HEK293 (cell line): Measurements from ENCODE around the gene PCSK5.

Experiments
- ATF2 ChIP-seq: fragments of 450-650 bp; formaldehyde crosslinking; IDR thresholded peaks from 2 replicates; pipeline ENCODE4 v1.5.1; 2016; ENCODE audit warnings: missing biosample characterization, missing genetic modification characterization, low read depth
- SP2 ChIP-seq: fragments of 450-650 bp; formaldehyde crosslinking; IDR thresholded peaks from 2 replicates; pipeline ENCODE4 v1.5.1; 2016; ENCODE audit warnings: missing biosample characterization, missing genetic modification characterization
- TCF7L2 ChIP-seq: IDR thresholded peaks from 2 replicates; pipeline ENCODE4 v1.6.1; 2011; ENCODE audit warnings: low read depth, mild to moderate bottlenecking, inconsistent platforms, low read length, moderate library complexity, borderline replicate concordance
- ZBTB48 ChIP-seq: fragments of 450-650 bp; formaldehyde crosslinking; IDR thresholded peaks from 2 replicates; pipeline ENCODE4 v1.5.1; 2016; ENCODE audit warnings: missing biosample characterization, missing genetic modification characterization
- ZFP37 ChIP-seq: fragments of 450-650 bp; formaldehyde crosslinking; IDR thresholded peaks from 2 replicates; pipeline ENCODE4 v1.5.1; 2016; ENCODE audit warnings: missing biosample characterization, missing genetic modification characterization
- ZFP69B ChIP-seq: fragments of 450-650 bp; formaldehyde crosslinking; IDR thresholded peaks from 2 replicates; pipeline ENCODE4 v1.5.1; 2016; ENCODE audit warnings: missing biosample characterization, missing genetic modification characterization
- ZNF146 ChIP-seq: fragments of 450-650 bp; formaldehyde crosslinking; IDR thresholded peaks from 2 replicates; pipeline ENCODE4 v1.5.1; 2016; ENCODE audit warnings: missing biosample characterization, missing genetic modification characterization
- TF ChIP-seq, protein P1 (sequence below): IDR thresholded peaks from 2 replicates; pipeline ENCODE4 v1.6.1; 2011; ENCODE audit warnings: mild to moderate bottlenecking, low read depth, low read length, borderline replicate concordance

DNA sequence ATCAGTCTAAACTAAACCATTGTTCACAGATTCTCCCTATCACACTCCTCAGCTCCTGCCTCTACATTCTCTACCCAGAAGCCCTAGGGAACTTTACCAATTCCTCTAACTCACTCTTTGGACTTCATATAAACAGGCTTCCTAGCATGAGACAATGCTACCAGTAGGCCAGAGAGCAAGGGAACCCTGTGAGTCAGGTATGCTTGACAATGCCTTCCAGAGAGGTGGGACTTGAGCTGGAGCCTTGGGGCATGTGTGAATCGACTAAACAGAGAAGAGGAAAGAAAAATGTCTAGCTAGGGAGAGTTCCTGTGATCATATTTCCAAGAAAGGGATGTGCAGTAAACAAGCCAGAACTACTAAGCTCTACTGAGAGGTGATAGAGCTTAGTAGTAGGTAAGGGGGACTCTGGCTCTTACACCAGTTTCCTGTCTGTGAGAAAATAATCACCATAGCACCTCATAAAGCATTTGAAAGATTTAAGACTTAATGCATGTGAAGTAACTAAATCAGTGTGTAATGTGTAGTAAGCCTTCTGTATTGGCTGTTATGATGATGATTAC, 510.1 kb downstream of the PCSK5 start:
- no peak for TF ChIP-seq ZBTB48
- TF ChIP-seq TCF7L2: no peak
- TF ChIP-seq ZFP37 (tag by site-specific recombination): no peak
- no peak for TF ChIP-seq ZNF146
- TF ChIP-seq, protein P1, sequence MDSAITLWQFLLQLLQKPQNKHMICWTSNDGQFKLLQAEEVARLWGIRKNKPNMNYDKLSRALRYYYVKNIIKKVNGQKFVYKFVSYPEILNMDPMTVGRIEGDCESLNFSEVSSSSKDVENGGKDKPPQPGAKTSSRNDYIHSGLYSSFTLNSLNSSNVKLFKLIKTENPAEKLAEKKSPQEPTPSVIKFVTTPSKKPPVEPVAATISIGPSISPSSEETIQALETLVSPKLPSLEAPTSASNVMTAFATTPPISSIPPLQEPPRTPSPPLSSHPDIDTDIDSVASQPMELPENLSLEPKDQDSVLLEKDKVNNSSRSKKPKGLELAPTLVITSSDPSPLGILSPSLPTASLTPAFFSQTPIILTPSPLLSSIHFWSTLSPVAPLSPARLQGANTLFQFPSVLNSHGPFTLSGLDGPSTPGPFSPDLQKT: no peak
- no peak for TF ChIP-seq ATF2
- TF ChIP-seq ZFP69B (tag by site-specific recombination): no peak
- no peak for TF ChIP-seq SP2
